Hepatocyte (in vitro differentiated cells): ENCODE results near the gene ACSS3. TPM values are rescaled to one million over a fixed set of nuclear protein-coding genes. Genes with fewer than 3 reads are reported as not detected.

Experiments used
- DNase-seq: peaks from one replicate; pipeline ENCODE4 v3.0.0-alpha.2; 2016; ENCODE audit warnings: low spot score
- H2AFZ ChIP-seq: fragments of 200-600 bp; sonication (generic); 2 replicates; pipeline ENCODE4 v1.6.0; 2016; ENCODE audit warnings: antibody characterized with exemption, mild to moderate bottlenecking
- H3K27ac ChIP-seq: fragments of 200-600 bp; sonication (generic); 2 replicates; pipeline ENCODE4 v1.5.1; 2016; ENCODE audit warnings: mild to moderate bottlenecking
- H3K27me3 ChIP-seq: fragments of 200-600 bp; sonication (generic); 2 replicates; pipeline ENCODE4 v1.6.1; 2016
- H3K36me3 ChIP-seq: fragments of 200-600 bp; sonication (generic); replicated peaks from 2 replicates; pipeline ENCODE4 v1.5.1; 2016; ENCODE audit warnings: low read depth; ENCODE audit not compliant: insufficient read depth
- H3K4me1 ChIP-seq: fragments of 200-600 bp; sonication (generic); 2 replicates; pipeline ENCODE4 v1.5.1; 2016; ENCODE audit warnings: mild to moderate bottlenecking, moderate library complexity; ENCODE audit not compliant: insufficient read depth
- H3K4me2 ChIP-seq: fragments of 200-600 bp; sonication (generic); 2 replicates; pipeline ENCODE4 v1.6.0; 2016
- H3K4me3 ChIP-seq: fragments of 200-600 bp; sonication (generic); 2 replicates; pipeline ENCODE4 v1.5.1; 2016; ENCODE audit warnings: mild to moderate bottlenecking
- H3K79me2 ChIP-seq: fragments of 200-600 bp; sonication (generic); 2 replicates; pipeline ENCODE4 v1.6.0; 2017; ENCODE audit warnings: mild to moderate bottlenecking
- H3K9me2 ChIP-seq: fragments of 200-600 bp; sonication (generic); replicated peaks from 2 replicates; pipeline ENCODE4 v1.6.0; 2017; ENCODE audit warnings: mild to moderate bottlenecking; ENCODE audit not compliant: insufficient read depth
- H3K9me3 ChIP-seq: fragments of 200-600 bp; sonication (generic); 2 replicates; pipeline ENCODE4 v1.5.1; 2016; ENCODE audit warnings: low read depth, mild to moderate bottlenecking
- H4K20me1 ChIP-seq: fragments of 200-600 bp; sonication (generic); 2 replicates; pipeline ENCODE4 v1.6.0; 2016; ENCODE audit warnings: mild to moderate bottlenecking; ENCODE audit not compliant: insufficient read depth, poor library complexity, severe bottlenecking
- EZH2 ChIP-seq: fragments of 200-600 bp; sonication (generic); IDR thresholded peaks from 2 replicates; pipeline ENCODE4 v1.6.1; 2016; ENCODE audit warnings: antibody characterized with exemption, mild to moderate bottlenecking, borderline replicate concordance
- EZH2phosphoT487 ChIP-seq: fragments of 200-600 bp; sonication (generic); IDR thresholded peaks from one replicate; pipeline ENCODE4 v1.6.1; 2018; ENCODE audit warnings: antibody characterized with exemption, mild to moderate bottlenecking, low read depth, moderate library complexity; ENCODE audit not compliant: unreplicated experiment, severe bottlenecking
- WGBS: methylation state at CpG from one replicate; pipeline ENCODE4 v1.1.6; 2016; ENCODE audit warnings: low lambda C conversion rate; ENCODE audit errors: missing lambda C conversion rate; 5-methylcytosine and 5-hydroxymethylcytosine counted together
- polyA plus RNA-seq: library from polyadenylated mRNA; unstranded; fragments of >200 nt; fragmentation: Nextera tagmentation; extraction: Ambion mirVana; gene quantifications from 2 replicates; pipeline ENCODE4 v1.2.1, GENCODE V29; 2016
- total RNA-seq: library from RNA; depleted of rRNA; stranded (reverse); fragments of >200 nt; gene quantifications from 2 replicates; pipeline ENCODE4 v1.2.3, GENCODE V29; 2014
- TF ChIP-seq, protein P1 (sequence below): fragments of 200-600 bp; sonication (generic); IDR thresholded peaks from 2 replicates; pipeline ENCODE4 v1.5.1; 2016; ENCODE audit warnings: antibody characterized with exemption, mild to moderate bottlenecking; ENCODE audit not compliant: poor library complexity

ACSS3 gene
- total and polyA plus RNA-seq, 2 experiments from 2014 or later = 8.5 to 31.4 TPM

DNA sequence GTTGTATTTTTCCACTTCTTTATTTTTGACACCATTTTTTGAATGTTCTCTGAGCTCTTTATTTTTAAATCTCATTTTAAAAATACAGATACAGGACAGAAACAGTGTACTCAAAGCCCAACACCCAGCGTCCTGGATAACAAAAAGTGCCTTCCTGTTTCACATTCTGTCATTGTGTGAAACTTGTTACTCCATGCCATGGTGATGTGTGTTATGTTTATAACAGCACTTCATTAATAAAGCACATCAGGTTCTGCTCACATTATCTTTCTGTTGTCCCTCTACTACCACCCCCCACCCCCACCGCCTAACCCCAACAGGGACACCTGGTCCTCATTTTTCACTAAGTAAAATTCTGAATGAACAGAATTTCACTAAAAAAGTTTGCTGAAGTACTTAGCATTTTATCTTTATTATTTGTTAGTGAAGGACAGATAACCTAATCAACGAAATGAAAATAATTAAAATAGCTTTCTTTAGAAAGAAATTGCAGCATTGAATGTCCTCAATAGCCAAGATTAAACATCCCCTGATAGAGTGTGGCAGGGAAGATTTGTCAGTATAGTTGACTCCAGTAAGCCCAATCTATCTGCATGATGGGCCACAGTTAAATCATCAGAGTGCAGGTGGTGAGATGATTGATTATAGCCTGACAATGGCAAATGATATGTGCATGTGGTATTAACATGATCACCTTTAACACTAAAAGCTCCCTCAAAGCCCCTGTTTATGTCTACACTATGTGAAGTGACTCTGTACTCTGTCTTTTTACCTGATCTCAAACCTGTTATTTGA lies 153.9 kb downstream of the ACSS3 start:
- Histone ChIP-seq H3K27me3 (no peaks in the 10 kb centered on the region), H3K79me2 (no peaks in the 10 kb centered on the region), H3K9me3 (no peaks in the 10 kb centered on the region), H2AFZ (no peak overlapping the region), H3K36me3 (no peaks in the 10 kb centered on the region), H3K4me1 (no peaks in the 10 kb centered on the region), H3K27ac (no peak overlapping the region), H4K20me1 (no peaks in the 10 kb centered on the region), H3K4me3 (no peak overlapping the region), H3K9me2 (no peaks in the 10 kb centered on the region), H3K4me2 (no peak overlapping the region)
- no peak for DNase-seq
- TF ChIP-seq, protein P1, sequence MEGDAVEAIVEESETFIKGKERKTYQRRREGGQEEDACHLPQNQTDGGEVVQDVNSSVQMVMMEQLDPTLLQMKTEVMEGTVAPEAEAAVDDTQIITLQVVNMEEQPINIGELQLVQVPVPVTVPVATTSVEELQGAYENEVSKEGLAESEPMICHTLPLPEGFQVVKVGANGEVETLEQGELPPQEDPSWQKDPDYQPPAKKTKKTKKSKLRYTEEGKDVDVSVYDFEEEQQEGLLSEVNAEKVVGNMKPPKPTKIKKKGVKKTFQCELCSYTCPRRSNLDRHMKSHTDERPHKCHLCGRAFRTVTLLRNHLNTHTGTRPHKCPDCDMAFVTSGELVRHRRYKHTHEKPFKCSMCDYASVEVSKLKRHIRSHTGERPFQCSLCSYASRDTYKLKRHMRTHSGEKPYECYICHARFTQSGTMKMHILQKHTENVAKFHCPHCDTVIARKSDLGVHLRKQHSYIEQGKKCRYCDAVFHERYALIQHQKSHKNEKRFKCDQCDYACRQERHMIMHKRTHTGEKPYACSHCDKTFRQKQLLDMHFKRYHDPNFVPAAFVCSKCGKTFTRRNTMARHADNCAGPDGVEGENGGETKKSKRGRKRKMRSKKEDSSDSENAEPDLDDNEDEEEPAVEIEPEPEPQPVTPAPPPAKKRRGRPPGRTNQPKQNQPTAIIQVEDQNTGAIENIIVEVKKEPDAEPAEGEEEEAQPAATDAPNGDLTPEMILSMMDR = no peak
- TF ChIP-seq EZH2 = no peak
- no peak for TF ChIP-seq EZH2phosphoT487
- WGBS = 69% methylated on average over 3 of the region's 3 CpGs

DNA sequence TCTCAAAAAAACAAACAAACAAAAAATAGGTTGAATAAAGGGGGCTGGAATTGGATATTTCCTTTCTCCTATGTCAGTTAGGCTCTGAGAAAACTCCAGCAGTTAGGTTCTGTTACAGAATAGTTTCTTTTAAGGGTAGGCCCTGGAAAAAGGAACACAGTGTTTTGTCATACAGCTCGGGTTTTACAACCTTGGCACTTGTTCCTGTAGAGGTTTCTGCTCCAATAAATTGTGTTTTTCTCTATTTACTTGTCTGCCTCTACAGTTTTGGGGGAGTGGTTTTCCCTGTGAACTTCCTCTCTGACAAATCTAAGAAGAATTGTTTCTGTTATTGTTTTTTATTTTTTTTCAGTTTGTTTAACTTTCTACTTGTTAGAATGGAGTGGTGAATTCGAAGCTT lies 167.6 kb downstream of the ACSS3 start:
- peak; percentile 5 for DNase-seq
- WGBS = 61% methylated on average over 2 of the region's 2 CpGs
- Histone ChIP-seq H3K4me1 (peaks cover 7% of the 10 kb centered on the region), H4K20me1 (no peaks in the 10 kb centered on the region), H2AFZ (no peak overlapping the region), H3K4me3 (no peak overlapping the region), H3K9me3 (no peaks in the 10 kb centered on the region), H3K9me2 (no peaks in the 10 kb centered on the region), H3K27ac (peak overlapping the region; percentile 35), H3K27me3 (no peaks in the 10 kb centered on the region), H3K4me2 (no peak overlapping the region), H3K79me2 (no peaks in the 10 kb centered on the region), H3K36me3 (no peaks in the 10 kb centered on the region)
- no peak for TF ChIP-seq EZH2
- TF ChIP-seq, protein P1 = no peak
- TF ChIP-seq EZH2phosphoT487 = no peak

DNA sequence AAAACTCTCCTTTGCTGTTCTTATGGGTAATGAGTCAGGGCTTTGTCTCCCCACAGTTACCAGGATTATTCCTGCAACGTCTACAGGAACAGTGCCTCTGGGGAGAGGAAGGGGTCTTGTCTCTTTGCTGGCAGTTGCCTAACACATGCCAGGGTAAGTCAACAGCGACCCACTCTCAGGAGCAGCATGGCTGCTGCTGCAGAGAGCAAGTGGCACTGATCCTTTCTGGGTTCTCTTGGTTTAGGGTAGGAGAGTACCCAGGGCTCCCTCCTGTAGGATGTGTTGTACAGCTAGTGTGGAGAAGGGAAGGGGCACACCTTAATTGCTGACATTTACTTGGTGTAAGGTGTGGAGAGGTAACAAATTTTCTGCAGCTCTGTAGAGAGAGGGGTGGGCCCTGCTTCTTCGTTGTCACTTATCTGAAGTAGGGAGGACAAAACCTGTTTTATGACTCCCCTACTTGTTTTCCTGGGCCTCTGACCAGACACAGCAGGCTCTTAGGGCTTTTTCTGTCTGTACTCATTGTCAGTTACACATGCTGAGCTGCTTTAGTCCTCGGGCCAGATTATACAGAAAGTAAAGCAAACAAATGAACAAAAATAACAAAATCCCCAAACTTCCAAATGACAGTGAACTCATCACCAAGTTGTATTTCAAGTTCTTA lies 168.2 kb downstream of the ACSS3 start:
- H3K27ac ChIP-seq = peak overlapping the region; percentile 35
- H3K27me3 ChIP-seq = no peaks in the 10 kb centered on the region
- peaks cover 7% of the 10 kb centered on the region for H3K4me1 ChIP-seq
- WGBS = 37% methylated on average over 4 of the region's 4 CpGs
- TF ChIP-seq, protein P1 = no peak
- TF ChIP-seq EZH2 = no peak
- no peak for TF ChIP-seq EZH2phosphoT487
- H3K9me3 ChIP-seq = no peaks in the 10 kb centered on the region
- DNase-seq = peak; percentile 6
- no peak overlapping the region for H3K4me3 ChIP-seq
- H2AFZ ChIP-seq = no peak overlapping the region
- no peak overlapping the region for H3K4me2 ChIP-seq
- no peaks in the 10 kb centered on the region for H3K79me2 ChIP-seq
- no peaks in the 10 kb centered on the region for H4K20me1 ChIP-seq
- no peaks in the 10 kb centered on the region for H3K9me2 ChIP-seq
- no peaks in the 10 kb centered on the region for H3K36me3 ChIP-seq
